Heart right ventricle (tissue), 16 donors: ENCODE data around the gene HSPA4. TPM values are rescaled to one million over a fixed set of nuclear protein-coding genes. Genes with fewer than 3 reads are reported as not detected.

Experiments used
- ATAC-seq, 8 donors: fragments of 200-7000 bp; cut with Tn5 transposase; one replicate each; pipeline ENCODE4 v1.9.1; 2020; ENCODE audit warnings: mild to moderate bottlenecking in 8 of 8, moderate library complexity in 8 of 8, moderate number of reproducible peaks in 1 of 8
- DNase-seq, 2 donors: peaks; one replicate each; pipeline ENCODE4 v3.0.0-alpha.2; 2020
- H3K27ac ChIP-seq, 10 donors: fragments of 200-600 bp; sonication (generic) in 2 of 10; one replicate each; pipeline versions ENCODE4 v1.5.0 to v1.8.0; 2020 to 2022; ENCODE audit warnings: mild to moderate bottlenecking in 3 of 10
- H3K27me3 ChIP-seq, 7 donors: fragments of 200-600 bp; one replicate each; pipeline ENCODE4 v1.8.0; 2021 to 2022; ENCODE audit warnings: mild to moderate bottlenecking in 2 of 7
- H3K36me3 ChIP-seq, 9 donors: fragments of 200-600 bp; sonication (generic) in 1 of 9; one replicate each; pipeline versions ENCODE4 v1.5.0 to v1.8.0; 2020 to 2022; ENCODE audit warnings: mild to moderate bottlenecking in 2 of 9
- H3K4me1 ChIP-seq, 9 donors: fragments of 200-600 bp; sonication (generic) in 1 of 9; one replicate each; pipeline versions ENCODE4 v1.5.0 to v1.8.0; 2020 to 2022; ENCODE audit warnings: mild to moderate bottlenecking in 4 of 9
- H3K4me3 ChIP-seq, 10 donors: fragments of 200-600 bp; sonication (generic) in 2 of 10; one replicate each; pipeline versions ENCODE4 v1.5.0 to v1.8.0; 2020 to 2022; ENCODE audit warnings: mild to moderate bottlenecking in 7 of 10, moderate library complexity in 2 of 10
- H3K9me3 ChIP-seq, 11 donors: fragments of 200-600 bp in 10 of 11; sonication (generic) in 2 of 11; one replicate each; pipeline versions ENCODE4 v1.5.0 to v1.8.0; 2013 to 2022; ENCODE audit warnings: mild to moderate bottlenecking in 2 of 11, control low read depth in 1 of 11, moderate library complexity in 1 of 11
- CTCF ChIP-seq, 9 donors: fragments of 200-600 bp; sonication (generic) in 2 of 9; IDR thresholded peaks; one replicate each; pipeline versions ENCODE4 v1.5.0 to v1.8.0; 2021 to 2022; ENCODE audit warnings: antibody characterized with exemption in 9 of 9, mild to moderate bottlenecking in 5 of 9, moderate library complexity in 1 of 9
- WGBS, 2 donors: extraction: QIAGEN DNeasy Blood & Tissue Kit; methylation state at CpG; one replicate each; pipeline ENCODE4 v1.1.7; 2013; ENCODE audit warnings: inconsistent platforms in 1 of 2; 5-methylcytosine and 5-hydroxymethylcytosine counted together
- intact Hi-C, 10 donors: fragments of 100-400 bp; cut with DNase I; formaldehyde crosslinking; loops; one replicate each; pipeline versions ENCODE4 v1.11.1 to v1.14.2; 2022
- polyA plus RNA-seq, 2 donors: library from polyadenylated mRNA; stranded (reverse); fragments of 200-250 nt; gene quantifications; one replicate each; pipeline ENCODE4 v1.2.3, GENCODE V29; 2013
- total RNA-seq, 10 donors: library from RNA; stranded (reverse); fragmentation: NEBNext Ultra II Directional in 3 of 10; extraction: Animal tissue kit (Norgen Biotek cat#: 25700) in 3 of 10; gene quantifications; one replicate each; pipeline versions ENCODE4 v1.2.1 to v1.2.4, GENCODE V29; 2021 to 2023
- donor health status: Arrhythmogenic right ventricular cardiomyopathy.
- donor health status: ischemic (EF 13 %, LVEDD 7.1; RV severe dilation, severe dysfunction).
- donor health status: healthy with polysubstance abuse.
- donor health status: DM: no; HTN: yes; CAD: no.
- donor health status: DM: no; HTN: no; CAD: no.
- donor health status: ischemic (EF 25% LVEDD 6.9; RV normal size, moderate dysfunction).
- donor health status: ischemic (EF 25% LVEDD 5.7; RV mildly dilated, moderate dysfunction).
- donor health status: healthy.
- donor health status: DM: yes; HTN: yes; CAD: no.
- donor health status: Ischemic cardiomyopathy.
- donor health status: ischemic (EF 35%, LVEDD 5.7; RV mildly dilated, moderate dysfunction).
- donor health status: nonischemic (EF 11% LVEDD 7.7; RV severe dilation, severe dysfunction).
- donor health status: DM: yes; HTN: yes; CAD: no.
- donor health status: PGD.
- donor health status: ischemic (EF 29% LVEDD 5.4; RV normal size, mild dysfunction).
- donor health status: nonischemic (EF 23%, LVEDD 6.1; RV moderate dilation, normal function).

HSPA4 gene
- total and polyA plus RNA-seq, 12 donors, result 44.9 to 179 (median 111) TPM

DNA sequence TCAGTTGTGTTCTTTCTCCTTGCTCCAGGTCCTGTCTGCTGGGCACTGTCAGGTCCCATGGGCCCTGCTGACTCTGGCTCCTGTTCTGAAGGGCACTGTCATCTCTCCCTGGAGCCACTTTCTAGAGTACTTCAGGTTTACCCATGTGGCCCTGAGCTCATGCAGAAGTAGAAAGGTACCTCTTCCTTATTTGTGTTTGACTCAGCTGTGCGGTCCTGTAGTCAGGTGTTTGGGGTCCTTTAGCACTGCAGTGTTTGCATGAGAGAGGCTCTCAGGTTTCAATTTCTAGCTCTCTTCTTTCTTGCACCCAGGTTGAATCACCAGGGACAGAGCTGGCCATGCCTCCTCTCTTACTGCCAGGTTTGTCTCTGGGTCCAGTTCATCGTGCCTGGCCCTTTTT lies 71.5 kb downstream of the HSPA4 start:
- 93 to 96% methylated on average over 2 of the region's 2 CpGs for WGBS, 2 donors
- Histone ChIP-seq H3K9me3 (no peaks in the 10 kb centered on the region), H3K27ac (no peak overlapping the region), H3K36me3 (no peaks in the 10 kb centered on the region), H3K27me3 (no peaks in the 10 kb centered on the region), H3K4me1 (no peaks in the 10 kb centered on the region), H3K4me3 (no peak overlapping the region)
- TF ChIP-seq CTCF (IDR thresholded peaks at IDR 0.05), result no peak
- no peak for DNase-seq
- intact Hi-C loops, result loop anchor here in 1 of 10 donors (10.0 kb wide), 1 partner anchor 122 kb away; no protein-coding TSS in a partner anchor
- no peak for ATAC-seq

GRCh38 chr5:133124891-133125290 lies 73.1 kb downstream of the HSPA4 start:
- TF ChIP-seq CTCF (IDR thresholded peaks at IDR 0.05), result no peak
- 73 to 80% methylated on average over 4 of the region's 4 CpGs for WGBS, 2 donors
- H3K4me3 ChIP-seq, result no peak overlapping the region
- H3K27ac ChIP-seq, result no peak overlapping the region
- ATAC-seq, result no peak
- H3K4me1 ChIP-seq, result peaks cover 0 to 5% (median 0%) of the 10 kb centered on the region in 9 donors
- no peak for DNase-seq
- no peaks in the 10 kb centered on the region for H3K36me3 ChIP-seq
- intact Hi-C loops, result loop anchor here in 1 of 10 donors (10.0 kb wide), 1 partner anchor 120 kb away; no protein-coding TSS in a partner anchor
- no peaks in the 10 kb centered on the region for H3K27me3 ChIP-seq
- no peaks in the 10 kb centered on the region for H3K9me3 ChIP-seq

- no peaks in the 10 kb centered on the region for H3K9me3 ChIP-seq
- H3K4me3 ChIP-seq, result no peak overlapping the region
- H3K36me3 ChIP-seq, result no peaks in the 10 kb centered on the region
- DNase-seq (no peak), ATAC-seq (no peak)
- no peak for TF ChIP-seq CTCF (IDR thresholded peaks at IDR 0.05)
- no peak overlapping the region for H3K27ac ChIP-seq
- 91 to 95% methylated on average over 1 of the region's 1 CpG for WGBS, 2 donors
- no peaks in the 10 kb centered on the region for H3K27me3 ChIP-seq
- intact Hi-C loops, result loop anchor here in 1 of 10 donors (10.0 kb wide), 1 partner anchor 117 kb away; no protein-coding TSS in a partner anchor
- H3K4me1 ChIP-seq, result peaks cover 0 to 11% (median 0%) of the 10 kb centered on the region in 9 donors
Measured at GRCh38 chr5:133128066-133128465, 76.3 kb downstream of the HSPA4 start.

DNA sequence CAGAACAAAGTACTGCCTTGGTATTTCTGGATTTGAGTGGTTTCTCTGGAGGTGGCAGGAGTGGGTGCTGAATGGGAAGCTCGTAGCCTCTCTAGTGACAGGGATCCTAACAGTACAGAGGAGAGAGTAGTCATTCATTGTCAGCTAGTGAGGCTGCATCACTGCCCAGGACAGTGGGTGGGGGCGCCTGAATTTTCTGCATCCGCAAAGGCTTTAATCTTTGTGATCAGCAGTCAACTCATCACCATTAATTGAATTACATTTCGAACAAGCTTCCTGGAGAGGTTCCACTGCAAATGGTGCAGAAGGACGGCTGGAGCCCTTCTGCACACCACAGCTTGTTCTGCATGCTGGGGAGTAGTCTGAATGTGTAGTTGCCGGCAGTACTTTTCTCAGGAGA lies 77.5 kb downstream of the HSPA4 start:
- no peak overlapping the region for H3K27ac ChIP-seq
- peaks cover 0 to 11% (median 0%) of the 10 kb centered on the region in 9 donors for H3K4me1 ChIP-seq
- H3K27me3 ChIP-seq, result no peaks in the 10 kb centered on the region
- H3K9me3 ChIP-seq, result peaks cover 0 to 5% (median 0%) of the 10 kb centered on the region in 11 donors
- WGBS, 2 donors, result 73 to 79% methylated on average over 6 of the region's 6 CpGs
- ATAC-seq (no peak), DNase-seq (no peak)
- intact Hi-C loops, result loop anchor here in 1 of 10 donors (10.0 kb wide), 1 partner anchor 116 kb away; no protein-coding TSS in a partner anchor
- TF ChIP-seq CTCF (IDR thresholded peaks at IDR 0.05), result no peak
- H3K36me3 ChIP-seq, result no peaks in the 10 kb centered on the region
- H3K4me3 ChIP-seq, result no peak overlapping the region
